ENCODE data around the gene ICE2.
"Not testable (repeated sequence)": the region's sequence is repeated elsewhere in the genome, so short reads cannot be mapped to it uniquely, and the experiment has no call there.

The ICE2 gene

DNA sequence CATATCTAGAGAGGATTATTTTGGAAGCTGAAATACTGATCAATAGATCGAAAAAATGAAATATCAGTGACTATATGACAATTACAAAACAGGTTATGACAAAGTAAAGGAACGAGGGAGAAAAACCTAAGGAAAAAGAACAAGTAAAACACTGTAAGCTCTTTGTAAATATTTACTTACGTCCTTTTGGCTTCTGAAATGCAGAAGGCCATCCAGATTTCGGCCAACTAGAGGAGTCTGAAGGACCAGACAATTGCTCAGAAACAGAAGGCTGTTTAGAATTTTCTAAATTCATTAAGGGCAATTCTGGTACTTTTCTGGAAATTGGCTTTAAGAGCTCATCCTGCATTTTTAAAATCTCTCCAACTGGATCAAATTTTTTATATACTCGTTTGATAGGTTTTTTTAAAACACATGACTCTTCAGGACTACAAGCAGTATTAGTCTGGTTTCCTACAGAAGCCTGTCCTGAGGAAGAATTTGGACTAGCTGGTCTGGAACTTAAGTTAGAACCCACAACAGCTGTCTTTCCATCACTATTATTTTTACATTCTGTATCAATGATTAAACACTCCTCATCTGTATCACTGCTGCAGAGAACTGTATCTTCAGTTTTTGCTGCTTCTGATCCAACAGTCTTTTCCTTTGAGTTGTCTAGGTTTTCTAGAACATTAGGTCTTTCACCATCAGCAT is 30.1 kb downstream of the ICE2 start:
- no peak for DNase-seq (ENCODE audit: low read depth in 4 of 4, low spot score in 1 of 4)

DNA sequence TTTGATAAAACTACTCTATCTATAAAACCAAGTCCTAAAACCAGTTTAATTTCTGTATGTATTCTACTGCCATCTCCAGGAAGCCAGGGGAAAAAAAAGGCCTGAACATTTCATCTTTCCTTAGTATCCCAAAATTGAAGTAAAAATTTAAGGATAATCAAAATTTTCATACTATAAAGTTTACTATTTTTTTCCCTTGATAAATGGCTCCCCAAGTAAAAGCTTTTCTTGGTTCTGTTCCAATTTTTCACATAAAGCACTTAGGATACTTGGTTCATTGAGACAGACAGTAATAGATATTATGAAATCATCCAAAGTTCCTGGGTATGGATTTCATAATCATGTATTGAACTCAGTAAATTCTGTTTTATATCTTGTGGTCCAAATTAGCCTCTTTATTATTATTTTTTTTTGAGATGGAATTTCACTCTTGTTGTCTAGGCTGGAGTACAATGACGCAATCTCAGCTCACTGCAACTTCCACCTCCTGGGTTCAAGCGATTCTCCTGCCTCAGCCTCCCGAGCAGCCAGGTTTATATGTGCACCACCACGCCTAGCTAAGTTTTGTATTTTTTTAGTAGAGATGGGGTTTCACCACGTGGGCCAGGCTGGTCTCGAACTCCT is 34.5 kb downstream of the ICE2 start:
- no peak for DNase-seq (ENCODE audit: low read depth in 4 of 4, low spot score in 1 of 4)

DNA sequence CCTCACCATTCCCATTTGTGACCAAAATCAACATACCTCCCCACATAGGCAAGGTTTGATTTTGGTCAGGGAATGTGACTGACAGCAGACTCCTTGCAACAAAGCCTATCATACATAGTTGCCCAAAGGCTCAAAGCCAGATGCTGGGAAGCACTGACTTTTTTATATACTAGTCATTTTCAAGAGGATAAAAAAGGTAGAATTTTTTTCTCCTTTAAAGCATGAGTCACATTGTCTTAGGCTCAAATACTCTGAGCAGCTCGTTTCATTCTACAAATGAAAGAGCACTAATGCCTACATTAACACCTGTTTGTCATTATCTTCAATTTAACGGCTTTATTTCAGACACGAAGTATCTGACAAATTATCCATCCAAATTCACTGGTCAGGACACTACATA is 36.2 kb downstream of the ICE2 start:
- no peak for DNase-seq (ENCODE audit: low read depth in 4 of 4, low spot score in 1 of 4)

DNA sequence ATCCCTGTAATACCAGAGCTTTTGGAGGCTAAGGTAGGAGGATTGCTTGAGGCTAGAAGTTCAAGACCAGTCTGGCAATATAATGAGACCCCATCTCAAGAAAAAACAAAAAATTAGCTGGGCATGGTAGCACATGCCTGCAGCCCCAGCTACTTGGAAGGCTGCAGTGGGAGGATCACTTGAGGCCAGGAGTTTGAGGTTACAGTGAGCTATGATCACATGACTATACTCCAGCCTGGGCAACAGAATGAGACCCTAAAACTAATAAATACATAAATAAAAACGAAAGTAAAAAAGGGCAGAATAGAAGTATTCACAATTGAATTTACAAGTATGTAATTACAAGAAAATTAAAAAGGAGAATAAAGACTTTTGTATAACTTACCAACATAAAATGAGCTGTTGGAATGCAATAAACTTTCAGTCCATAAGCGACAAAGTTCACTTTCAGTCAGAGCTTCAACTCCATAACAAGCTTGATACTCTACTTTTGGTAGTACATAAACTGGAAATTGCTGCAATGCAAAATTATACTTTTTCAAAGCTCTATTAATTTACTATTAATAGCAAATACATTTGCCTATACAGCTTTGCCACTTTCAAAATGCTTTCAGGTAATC is 36.8 kb downstream of the ICE2 start:
- no peak for DNase-seq (ENCODE audit: low read depth in 4 of 4, low spot score in 1 of 4)

DNA sequence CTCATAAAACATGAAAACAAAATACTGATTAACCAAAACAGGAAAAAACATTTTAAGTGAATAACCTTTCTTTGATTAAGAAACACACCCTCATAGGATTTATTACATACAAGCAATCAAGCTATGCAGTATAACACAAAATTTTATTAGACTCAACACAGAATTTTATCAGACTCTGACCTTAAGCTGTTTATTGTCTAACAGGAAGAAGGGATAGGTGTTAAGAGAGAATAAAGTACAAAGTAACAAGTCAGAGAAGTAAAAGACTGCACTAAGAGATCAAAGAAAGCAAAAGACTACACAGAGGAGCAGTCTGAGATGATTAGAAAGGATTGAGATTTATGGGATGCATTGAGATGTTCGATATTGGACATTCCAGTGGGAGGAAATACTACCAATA is 37.6 kb downstream of the ICE2 start:
- no peak for DNase-seq (ENCODE audit: low read depth in 4 of 4, low spot score in 1 of 4)

DNA sequence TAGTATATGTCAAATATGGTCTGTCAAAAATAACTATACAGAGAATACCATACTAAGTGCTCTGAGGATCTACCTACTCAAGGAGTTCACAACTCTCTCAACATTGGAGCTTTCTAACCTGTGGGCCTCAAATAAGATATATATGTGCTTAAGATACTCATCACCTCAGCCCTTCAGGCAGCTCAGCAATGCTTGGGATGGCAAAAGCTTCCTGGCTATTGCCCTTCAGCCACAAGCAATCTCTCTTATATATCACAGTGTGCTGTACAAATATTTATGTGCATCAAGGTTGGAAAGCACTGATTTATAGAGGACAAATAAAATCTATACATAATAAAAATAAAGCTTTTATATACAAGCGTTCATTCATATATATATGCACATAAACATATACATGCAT is 40.3 kb downstream of the ICE2 start:
- no peak for DNase-seq (ENCODE audit: low read depth in 4 of 4, low spot score in 1 of 4)

DNA sequence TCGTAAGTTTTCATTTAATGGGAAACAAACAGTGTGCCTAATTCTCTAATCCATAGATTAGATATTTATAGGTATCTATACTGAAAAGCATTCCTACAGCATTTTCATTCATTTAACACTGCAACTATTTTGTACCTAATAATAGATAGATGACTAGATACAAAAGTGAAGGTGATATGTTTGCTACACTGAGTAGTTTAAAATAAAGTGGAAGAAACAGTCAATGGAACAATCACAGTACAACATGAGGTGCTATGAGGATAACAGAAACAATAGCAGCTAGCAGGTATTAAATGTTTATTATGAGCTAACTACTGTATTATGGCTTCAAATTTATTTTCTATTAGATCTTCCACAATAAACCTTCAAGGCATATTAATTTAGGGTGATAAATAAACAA is 50.0 kb downstream of the ICE2 start:
- DNase-seq (ENCODE audit: low read depth in 4 of 4, low spot score in 1 of 4) = no peak

DNA sequence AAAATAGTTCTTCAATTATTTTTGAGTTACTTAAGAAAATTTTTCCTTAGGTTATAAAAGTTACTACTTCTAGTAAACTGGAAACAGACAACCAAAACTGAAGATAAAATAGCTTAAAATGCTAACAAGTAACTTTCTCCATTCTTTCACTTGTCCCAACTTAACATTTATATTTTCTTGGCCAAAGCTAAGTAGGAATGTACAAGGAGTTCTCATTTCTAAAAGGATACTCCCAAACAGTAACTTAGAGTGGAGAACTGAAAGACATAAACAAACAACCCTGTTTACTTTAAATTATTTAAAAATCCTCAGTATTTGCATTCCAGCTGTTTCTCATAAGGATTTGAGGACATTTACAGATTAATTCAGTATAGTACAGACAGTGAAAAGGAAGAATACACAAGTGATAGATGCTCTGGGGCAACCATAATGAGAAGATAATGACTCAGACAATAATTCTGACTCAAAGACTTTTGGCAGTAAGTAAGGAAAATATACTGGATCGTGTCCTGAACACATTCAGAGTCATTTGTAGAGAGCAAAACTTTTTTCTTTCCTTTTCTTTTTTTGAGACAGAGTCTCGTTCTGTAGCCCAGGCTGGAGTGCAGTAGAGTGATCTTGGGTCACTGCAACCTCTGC is 52.0 kb downstream of the ICE2 start:
- no peak for DNase-seq (ENCODE audit: low read depth in 4 of 4, low spot score in 1 of 4)

DNA sequence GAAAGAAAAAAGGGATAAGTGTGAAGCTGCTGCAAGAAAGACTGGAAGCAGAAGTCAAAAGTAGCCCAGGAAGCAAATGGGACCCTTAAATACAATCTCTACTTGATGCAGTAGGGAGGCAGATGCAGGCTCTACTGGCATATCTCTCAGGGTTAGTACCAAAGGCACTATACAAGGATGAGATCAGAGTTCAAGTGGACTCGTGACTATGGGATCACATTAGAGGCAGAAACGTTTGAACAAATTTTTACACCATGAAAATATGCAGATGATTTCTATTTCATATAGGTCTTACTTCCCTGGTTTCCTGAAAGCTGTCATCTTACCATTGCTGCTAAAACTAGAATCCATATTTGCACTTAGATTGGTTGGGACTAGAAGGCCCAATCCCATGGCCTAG is 53.5 kb downstream of the ICE2 start:
- DNase-seq (ENCODE audit: low read depth in 4 of 4, low spot score in 1 of 4) = no peak

DNA sequence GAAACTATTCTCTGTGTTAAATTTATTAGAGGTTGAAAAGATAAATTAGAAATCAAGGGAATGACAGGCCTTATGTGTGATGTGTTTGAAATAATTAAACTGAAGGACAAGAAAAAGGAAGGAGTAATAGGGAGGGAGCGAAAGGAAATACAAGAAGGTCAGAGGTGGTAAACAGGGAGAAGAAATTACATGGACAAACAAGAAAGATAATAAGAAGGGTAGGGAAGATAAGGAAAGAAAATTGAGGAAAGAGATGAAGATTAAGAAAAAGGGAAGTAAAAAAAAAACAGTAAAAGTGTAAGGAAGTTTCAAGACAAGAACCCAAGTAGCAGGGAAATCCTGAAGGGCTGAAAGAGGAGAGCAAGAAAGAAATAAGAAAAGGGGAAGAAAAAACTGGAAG is 54.9 kb downstream of the ICE2 start:
- DNase-seq (ENCODE audit: low read depth in 4 of 4, low spot score in 1 of 4) = no peak

DNA sequence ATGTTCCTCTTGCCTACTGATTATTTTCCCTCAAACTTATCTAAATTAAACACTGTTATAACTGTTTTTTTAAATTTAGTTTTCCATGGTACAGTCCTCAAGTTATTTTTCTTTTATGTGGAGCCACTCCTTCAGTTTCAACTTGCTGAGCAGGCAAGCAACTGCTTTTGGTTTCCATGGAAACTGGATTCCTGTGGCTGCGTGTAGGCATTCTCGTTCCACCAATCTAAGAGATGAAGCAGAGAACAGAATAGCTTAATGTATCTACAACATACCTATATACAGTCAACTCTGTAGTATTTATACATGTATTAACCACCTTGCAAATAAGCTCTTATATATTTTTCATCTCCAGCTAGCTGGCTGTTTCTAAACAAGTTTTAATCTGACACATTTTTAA is 55.4 kb downstream of the ICE2 start:
- DNase-seq (ENCODE audit: low read depth in 4 of 4, low spot score in 1 of 4) = no peak

DNA sequence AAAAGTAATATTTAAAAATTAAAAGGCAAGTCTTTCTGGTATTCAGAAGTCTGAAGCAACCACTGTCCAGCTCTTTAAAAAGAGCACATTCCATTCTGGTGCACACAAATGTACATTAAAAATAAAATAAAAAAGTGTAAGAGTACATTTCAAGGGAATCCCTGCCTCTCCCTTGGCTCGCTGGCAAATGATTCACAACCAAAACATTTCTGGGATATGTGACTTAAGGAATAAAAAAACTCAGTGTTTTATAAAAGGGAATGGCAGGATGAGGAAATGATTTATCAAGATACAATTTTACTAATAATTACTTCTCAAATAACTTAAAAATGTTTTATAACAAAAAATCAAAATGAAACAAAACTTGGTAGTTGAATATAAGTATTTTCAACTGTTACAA is 57.4 kb downstream of the ICE2 start:
- no peak for DNase-seq (ENCODE audit: low read depth in 4 of 4, low spot score in 1 of 4)

DNA sequence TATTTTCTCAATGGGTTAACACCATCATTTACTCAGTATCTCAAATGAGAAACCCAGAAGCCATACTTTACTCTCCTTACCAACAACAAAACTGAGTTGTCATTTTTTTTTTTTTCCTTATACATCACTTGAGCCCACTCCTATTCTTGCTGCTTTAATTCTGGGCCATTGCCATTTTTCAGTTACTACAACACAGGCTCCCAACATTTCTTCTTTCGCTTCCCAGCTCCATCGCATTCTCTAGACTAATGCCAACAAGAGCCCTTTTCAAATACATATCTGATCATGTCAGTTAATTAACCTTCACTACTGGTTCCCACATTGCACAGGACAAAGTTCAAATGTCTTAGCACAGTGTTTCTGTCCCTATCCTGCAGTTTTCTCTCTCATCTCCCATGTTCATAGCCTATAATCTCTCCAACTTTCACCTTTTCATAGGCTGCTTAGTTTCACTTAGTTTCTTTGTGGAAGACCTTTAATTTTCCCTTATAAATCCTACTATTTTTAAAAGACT is 58.7 kb downstream of the ICE2 start:
- no peak for DNase-seq (ENCODE audit: low read depth in 4 of 4, low spot score in 1 of 4)

DNA sequence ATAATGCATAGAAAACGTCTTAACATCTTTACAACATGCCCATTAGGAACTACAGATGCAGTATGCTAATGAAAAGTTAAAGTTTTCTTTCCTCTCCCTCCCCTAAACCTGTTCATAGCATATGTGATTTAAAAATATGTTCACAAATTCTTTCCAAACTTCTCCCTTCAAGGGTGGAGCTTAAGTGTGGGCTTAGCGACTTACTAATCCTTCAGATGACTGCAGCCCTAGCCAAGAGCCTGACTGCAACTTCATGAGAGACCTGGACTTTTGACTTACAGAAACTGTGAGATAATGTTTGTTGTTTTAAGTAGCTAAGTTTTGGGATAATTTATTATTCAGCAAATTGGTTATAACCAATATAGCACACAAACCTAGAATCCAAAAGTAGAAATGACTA is 59.2 kb downstream of the ICE2 start:
- DNase-seq (ENCODE audit: low read depth in 4 of 4, low spot score in 1 of 4) = no peak

DNA sequence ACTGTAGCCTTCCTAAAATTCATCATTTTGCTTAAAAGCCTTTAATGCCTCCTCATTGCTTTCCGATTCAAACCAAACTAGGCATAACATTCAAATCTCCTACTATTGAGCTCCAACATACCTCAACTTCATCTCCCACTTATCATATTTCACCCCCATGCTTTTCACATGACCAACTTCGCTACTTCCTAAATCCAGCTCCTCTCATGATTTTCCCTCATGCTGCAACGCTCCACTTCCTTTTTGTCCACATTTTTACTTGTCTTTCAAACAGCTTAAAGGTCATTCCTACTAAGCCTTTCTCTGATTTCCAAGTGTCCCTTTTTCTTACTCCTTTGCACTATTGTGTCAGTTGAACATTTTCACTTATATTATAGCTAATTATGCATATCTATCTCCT is 60.8 kb downstream of the ICE2 start:
- DNase-seq (ENCODE audit: low read depth in 4 of 4, low spot score in 1 of 4) = no peak

DNA sequence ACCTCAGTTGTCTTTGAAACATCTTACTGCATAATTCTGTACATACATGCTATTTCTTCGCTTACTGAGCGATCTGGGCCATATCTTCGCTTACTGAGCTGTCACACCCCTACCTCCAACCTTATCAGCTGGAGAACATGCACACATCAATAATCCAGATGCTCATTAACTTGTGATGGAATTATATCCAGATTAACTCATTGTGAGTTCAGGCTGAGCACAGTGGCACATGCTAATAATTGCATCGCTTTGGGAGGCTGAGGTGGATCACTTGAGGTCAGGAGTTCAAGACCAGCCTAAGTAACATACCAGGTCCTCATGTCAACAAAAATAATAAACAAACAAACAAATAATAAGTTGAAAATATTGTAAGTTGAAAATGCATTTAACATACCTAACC is 61.8 kb downstream of the ICE2 start:
- no peak for DNase-seq (ENCODE audit: low read depth in 4 of 4, low spot score in 1 of 4)

DNA sequence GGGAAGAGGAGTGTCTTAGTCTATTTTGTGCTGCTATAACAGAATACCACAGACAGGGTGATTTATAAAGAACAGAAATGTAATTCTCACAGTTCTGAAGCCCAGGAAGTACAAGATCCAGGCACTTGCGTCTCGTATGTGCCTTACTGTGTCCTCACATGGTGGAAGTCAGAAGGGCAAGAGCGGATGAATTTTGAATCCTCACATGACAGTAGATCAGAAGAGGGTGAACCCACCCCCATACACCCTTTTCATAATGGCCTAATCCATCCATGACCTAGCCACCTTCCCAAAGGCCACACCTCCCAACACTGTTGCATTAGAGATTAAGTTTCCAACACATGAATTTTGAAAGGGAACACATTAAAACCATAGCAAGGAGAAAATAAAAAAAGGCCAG is 62.5 kb downstream of the ICE2 start:
- no peak for DNase-seq (ENCODE audit: low read depth in 4 of 4, low spot score in 1 of 4)

DNA sequence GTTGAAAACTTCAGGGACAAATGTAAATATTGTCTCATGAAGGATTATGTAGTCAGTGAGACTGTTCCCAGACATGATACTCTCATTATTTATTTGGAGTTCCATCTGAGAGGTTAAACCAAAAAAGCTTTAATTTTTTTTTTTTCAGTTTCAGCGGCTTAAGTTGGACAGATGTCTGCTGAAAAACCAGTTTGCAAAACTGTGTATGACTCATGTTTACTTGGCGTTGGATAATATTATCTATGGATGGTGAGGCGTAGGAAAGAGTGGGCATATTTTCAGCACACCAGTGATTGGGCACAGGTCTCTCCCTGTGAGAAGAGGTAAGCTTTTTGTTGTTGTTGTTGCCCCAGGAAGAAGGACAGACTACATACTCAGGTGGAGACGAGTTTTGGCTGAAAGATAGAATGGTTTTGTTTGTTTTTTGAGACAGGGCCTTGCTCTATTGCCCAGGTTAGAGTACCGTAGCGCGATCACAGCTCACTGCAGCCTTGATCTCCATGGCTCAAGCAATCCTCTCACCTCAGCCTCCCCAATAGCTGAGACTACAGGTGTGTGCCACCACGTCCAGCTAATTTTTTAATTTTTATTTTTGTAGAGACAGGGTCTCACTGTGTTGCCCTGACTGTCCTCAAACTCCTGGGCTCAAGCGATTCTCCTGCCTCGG is 64.8 kb downstream of the ICE2 start:
- no peak for DNase-seq (ENCODE audit: low read depth in 4 of 4, low spot score in 1 of 4)

DNA sequence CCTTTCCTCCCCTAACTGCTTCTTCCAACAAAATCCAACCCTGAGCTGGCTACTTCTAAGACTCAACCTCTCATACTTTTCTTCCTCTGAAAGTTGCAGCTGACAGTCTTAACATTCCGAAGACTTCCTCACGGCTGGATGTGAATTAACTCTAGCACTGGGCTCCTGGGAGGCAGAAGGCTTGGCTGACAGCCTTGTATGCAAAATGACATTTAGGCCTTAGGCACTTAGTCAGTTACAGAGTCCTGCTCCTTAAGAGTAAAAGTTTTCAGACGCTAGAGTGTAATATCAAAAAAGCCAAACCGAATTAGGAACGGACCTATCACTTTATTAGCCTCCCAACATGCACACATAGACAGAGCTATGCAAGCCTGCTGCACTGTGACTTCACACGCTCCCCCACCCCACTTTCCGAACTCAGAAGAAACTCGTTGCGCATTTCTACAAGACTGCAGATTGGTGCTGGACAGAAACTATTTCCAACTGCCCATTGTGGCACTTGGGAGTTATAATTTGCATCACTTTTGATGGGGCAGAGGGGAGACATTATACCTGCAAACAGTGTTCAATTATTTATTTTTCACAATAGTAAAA is 65.6 kb downstream of the ICE2 start:
- DNase-seq (ENCODE audit: low read depth in 4 of 4, low spot score in 1 of 4) = no peak

DNA sequence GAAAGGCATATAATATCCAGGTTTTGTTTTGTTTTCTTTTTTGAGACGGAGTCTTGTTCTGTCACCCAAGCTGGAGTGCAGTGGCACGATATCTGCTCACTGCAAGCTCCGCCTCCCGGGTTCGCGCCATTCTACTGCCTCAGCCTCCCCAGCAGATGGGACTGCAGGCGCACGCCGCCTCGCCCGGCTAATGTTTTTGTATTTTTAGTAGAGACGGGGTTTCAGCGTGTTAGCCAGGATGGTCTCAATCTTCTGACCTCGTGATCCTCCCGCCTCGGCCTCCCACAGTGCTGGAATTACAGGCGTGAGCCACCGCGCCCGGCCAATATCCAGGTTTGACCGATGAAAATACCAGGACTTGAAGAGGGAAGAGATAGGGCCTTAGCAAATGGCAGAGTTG is 66.1 kb downstream of the ICE2 start:
- DNase-seq (ENCODE audit: low read depth in 4 of 4, low spot score in 1 of 4) = not testable (repeated sequence)

DNA sequence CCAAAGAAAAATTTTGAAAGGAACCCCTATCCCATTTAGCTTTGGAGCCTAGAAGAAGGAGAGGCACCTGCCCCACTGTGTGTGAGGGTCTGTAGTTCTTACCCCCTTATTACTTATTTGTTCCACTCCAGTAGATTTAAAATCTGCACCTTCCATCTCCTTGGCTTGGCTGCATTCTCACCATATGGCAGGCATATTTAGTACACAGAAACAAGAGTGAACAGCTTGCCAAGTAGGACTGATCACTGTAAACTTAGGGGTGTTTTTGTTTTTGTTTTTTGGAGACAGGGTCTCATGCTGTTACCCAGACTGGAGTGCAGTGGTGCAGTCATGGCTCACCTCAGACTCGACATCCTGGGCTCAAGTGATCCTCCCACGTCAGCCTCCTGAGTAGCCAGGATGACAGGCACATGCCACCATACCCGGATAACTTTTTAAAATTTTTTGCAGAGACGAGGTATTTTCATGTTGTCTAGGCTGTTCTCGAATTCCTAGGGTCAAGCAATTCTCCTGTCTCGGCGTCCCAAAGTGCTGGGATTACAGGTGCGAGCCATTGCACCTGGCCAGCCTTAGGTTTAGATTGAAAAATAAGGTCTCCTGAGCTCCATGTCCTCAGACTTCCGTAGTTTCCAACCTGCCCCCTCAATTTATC is 67.0 kb downstream of the ICE2 start:
- DNase-seq (ENCODE audit: low read depth in 4 of 4, low spot score in 1 of 4) = no peak
